H1 (cell line): ENCODE data around the gene NAIF1. TPM values are rescaled to one million over a fixed set of nuclear protein-coding genes. Genes with fewer than 3 reads are reported as not detected.

Source experiments
- CBX5 ChIP-seq: fragments of 300-800, 300-1000 bp; sonication (generic); IDR thresholded peaks from 2 replicates; pipeline ENCODE4 v1.7.1; 2016; ENCODE audit warnings: antibody characterized with exemption, low read length, low read depth
- EZH2 ChIP-seq: fragments of 200-600 bp; sonication (generic); IDR thresholded peaks from 2 replicates; pipeline ENCODE4 v1.7.1; 2012; ENCODE audit warnings: low read depth, mild to moderate bottlenecking, moderate library complexity, low read length, inconsistent platforms; ENCODE audit not compliant: severe bottlenecking
- GABPA ChIP-seq: IDR thresholded peaks from 2 replicates; pipeline ENCODE4 v1.6.1; 2011; ENCODE audit warnings: mild to moderate bottlenecking, low read length, moderate library complexity, borderline replicate concordance; ENCODE audit not compliant: insufficient read depth
- HDAC2 ChIP-seq, 2 experiments: fragments of 300-600 bp in 1 of 2; sonication (generic) in 1 of 2; IDR thresholded peaks; 2 replicates each; pipeline ENCODE4 v1.6.1; 2011 to 2012; ENCODE audit warnings: low read depth in 2 of 2, low read length in 2 of 2, mild to moderate bottlenecking in 2 of 2, moderate library complexity in 2 of 2, borderline replicate concordance in 1 of 2, inconsistent platforms in 1 of 2
- MAFK ChIP-seq: IDR thresholded peaks from 2 replicates; pipeline ENCODE4 v1.6.1; 2012; ENCODE audit warnings: low read depth, mild to moderate bottlenecking, improper control_type of control experiment, low read length
- NANOG ChIP-seq: IDR thresholded peaks from 2 replicates; pipeline ENCODE4 v1.6.1; 2011; ENCODE audit warnings: low read length, low read depth, mild to moderate bottlenecking, inconsistent platforms; ENCODE audit not compliant: insufficient read depth, poor library complexity, severe bottlenecking
- RNF2 ChIP-seq: fragments of 200-900, 300-1000 bp; sonication (generic); IDR thresholded peaks from 2 replicates; pipeline ENCODE4 v1.7.1; 2016; ENCODE audit warnings: borderline replicate concordance, low read depth, mild to moderate bottlenecking, antibody characterized with exemption, low read length; ENCODE audit not compliant: poor library complexity, severe bottlenecking; ENCODE audit errors: missing control alignments
- SP2 ChIP-seq: IDR thresholded peaks from 2 replicates; pipeline ENCODE4 v1.6.1; 2012; ENCODE audit warnings: mild to moderate bottlenecking, low read length, inconsistent platforms
- polyA plus RNA-seq, 7 experiments: library from polyadenylated mRNA; depleted of rRNA in 3 of 7; stranded (reverse) in 5 of 7; unstranded in 2 of 7; fragments of >200 nt in 5 of 7; fragments of 200-250 nt in 2 of 7; gene quantifications; 1 replicate in 5 of 7; 2 replicates in 1 of 7; 4 replicates in 1 of 7; pipeline versions ENCODE4 v1.2.1 to v1.2.3, GENCODE V29; 2011 to 2013; ENCODE audit warnings: missing spikeins in 2 of 7, mixed read lengths in 2 of 7
- total RNA-seq: library from RNA; stranded (reverse); fragmentation: NEBNext Ultra II Directional; extraction: Animal tissue kit (Norgen Biotek cat#: 25700); gene quantifications from 2 replicates; pipeline ENCODE4 v1.2.1, GENCODE V29; 2021
- TF ChIP-seq, protein P1 (sequence below): fragments of 300-600 bp; sonication (generic); IDR thresholded peaks from 2 replicates; pipeline ENCODE4 v1.7.1; 2012; ENCODE audit warnings: low read length, moderate library complexity, mild to moderate bottlenecking, inconsistent platforms; ENCODE audit not compliant: insufficient replicate concordance

NAIF1 gene
- total and polyA plus RNA-seq, 2 of the 8 experiments (the other 6 are each of a cell fraction or from before 2014, with no cell fraction given): 8.7 to 9.0 TPM

DNA sequence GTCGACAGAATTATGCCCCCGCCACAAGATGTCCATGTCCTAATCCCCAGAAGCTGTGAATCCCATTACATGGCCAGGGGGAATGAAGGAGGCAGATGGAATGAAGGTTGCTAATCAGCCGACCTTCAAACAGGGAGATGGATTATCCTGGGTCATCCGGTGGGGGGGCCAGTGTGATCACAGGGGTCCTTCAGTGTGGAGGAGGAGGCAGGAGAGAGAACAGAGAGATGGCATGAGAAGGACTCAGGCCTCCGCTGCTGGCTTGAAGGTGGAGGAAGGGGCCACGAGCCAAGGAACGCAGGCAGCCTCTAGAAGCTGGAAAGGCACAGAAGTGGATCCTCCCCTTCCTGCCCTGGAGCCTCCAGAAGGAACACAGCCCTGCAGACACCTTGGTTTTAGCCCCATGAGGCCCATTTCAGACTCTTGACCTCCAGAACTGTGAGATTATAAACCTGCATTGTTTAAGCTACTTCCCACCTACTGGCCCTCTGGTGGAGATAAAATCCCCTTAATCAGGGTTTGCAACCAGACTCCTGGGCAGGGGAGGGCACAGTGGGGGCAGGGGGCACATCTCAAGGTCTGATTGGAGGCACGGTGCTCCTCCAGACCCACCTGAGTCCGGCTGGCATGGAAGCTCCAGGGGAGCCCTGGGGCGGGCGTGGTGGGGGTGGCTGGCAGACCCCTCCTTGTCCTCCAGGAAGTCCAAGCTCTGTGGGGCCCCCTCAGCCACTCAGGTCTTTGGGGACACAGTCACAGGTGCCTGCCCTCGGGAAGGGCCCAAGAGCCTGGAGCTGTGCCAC is 46.6 kb upstream of the NAIF1 start (continued):
- TF ChIP-seq, protein P1, sequence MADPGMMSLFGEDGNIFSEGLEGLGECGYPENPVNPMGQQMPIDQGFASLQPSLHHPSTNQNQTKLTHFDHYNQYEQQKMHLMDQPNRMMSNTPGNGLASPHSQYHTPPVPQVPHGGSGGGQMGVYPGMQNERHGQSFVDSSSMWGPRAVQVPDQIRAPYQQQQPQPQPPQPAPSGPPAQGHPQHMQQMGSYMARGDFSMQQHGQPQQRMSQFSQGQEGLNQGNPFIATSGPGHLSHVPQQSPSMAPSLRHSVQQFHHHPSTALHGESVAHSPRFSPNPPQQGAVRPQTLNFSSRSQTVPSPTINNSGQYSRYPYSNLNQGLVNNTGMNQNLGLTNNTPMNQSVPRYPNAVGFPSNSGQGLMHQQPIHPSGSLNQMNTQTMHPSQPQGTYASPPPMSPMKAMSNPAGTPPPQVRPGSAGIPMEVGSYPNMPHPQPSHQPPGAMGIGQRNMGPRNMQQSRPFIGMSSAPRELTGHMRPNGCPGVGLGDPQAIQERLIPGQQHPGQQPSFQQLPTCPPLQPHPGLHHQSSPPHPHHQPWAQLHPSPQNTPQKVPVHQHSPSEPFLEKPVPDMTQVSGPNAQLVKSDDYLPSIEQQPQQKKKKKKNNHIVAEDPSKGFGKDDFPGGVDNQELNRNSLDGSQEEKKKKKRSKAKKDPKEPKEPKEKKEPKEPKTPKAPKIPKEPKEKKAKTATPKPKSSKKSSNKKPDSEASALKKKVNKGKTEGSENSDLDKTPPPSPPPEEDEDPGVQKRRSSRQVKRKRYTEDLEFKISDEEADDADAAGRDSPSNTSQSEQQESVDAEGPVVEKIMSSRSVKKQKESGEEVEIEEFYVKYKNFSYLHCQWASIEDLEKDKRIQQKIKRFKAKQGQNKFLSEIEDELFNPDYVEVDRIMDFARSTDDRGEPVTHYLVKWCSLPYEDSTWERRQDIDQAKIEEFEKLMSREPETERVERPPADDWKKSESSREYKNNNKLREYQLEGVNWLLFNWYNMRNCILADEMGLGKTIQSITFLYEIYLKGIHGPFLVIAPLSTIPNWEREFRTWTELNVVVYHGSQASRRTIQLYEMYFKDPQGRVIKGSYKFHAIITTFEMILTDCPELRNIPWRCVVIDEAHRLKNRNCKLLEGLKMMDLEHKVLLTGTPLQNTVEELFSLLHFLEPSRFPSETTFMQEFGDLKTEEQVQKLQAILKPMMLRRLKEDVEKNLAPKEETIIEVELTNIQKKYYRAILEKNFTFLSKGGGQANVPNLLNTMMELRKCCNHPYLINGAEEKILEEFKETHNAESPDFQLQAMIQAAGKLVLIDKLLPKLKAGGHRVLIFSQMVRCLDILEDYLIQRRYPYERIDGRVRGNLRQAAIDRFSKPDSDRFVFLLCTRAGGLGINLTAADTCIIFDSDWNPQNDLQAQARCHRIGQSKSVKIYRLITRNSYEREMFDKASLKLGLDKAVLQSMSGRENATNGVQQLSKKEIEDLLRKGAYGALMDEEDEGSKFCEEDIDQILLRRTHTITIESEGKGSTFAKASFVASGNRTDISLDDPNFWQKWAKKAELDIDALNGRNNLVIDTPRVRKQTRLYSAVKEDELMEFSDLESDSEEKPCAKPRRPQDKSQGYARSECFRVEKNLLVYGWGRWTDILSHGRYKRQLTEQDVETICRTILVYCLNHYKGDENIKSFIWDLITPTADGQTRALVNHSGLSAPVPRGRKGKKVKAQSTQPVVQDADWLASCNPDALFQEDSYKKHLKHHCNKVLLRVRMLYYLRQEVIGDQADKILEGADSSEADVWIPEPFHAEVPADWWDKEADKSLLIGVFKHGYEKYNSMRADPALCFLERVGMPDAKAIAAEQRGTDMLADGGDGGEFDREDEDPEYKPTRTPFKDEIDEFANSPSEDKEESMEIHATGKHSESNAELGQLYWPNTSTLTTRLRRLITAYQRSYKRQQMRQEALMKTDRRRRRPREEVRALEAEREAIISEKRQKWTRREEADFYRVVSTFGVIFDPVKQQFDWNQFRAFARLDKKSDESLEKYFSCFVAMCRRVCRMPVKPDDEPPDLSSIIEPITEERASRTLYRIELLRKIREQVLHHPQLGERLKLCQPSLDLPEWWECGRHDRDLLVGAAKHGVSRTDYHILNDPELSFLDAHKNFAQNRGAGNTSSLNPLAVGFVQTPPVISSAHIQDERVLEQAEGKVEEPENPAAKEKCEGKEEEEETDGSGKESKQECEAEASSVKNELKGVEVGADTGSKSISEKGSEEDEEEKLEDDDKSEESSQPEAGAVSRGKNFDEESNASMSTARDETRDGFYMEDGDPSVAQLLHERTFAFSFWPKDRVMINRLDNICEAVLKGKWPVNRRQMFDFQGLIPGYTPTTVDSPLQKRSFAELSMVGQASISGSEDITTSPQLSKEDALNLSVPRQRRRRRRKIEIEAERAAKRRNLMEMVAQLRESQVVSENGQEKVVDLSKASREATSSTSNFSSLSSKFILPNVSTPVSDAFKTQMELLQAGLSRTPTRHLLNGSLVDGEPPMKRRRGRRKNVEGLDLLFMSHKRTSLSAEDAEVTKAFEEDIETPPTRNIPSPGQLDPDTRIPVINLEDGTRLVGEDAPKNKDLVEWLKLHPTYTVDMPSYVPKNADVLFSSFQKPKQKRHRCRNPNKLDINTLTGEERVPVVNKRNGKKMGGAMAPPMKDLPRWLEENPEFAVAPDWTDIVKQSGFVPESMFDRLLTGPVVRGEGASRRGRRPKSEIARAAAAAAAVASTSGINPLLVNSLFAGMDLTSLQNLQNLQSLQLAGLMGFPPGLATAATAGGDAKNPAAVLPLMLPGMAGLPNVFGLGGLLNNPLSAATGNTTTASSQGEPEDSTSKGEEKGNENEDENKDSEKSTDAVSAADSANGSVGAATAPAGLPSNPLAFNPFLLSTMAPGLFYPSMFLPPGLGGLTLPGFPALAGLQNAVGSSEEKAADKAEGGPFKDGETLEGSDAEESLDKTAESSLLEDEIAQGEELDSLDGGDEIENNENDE: no peak
- TF ChIP-seq HDAC2 (IDR thresholded peaks at IDR 0.05; ENCODE audit: borderline replicate concordance in 1 of 2, low read depth in 2 of 2, low read length in 2 of 2) (no peak), MAFK (no peak), GABPA (no peak), NANOG (no peak), RNF2 (no peak), SP2 (no peak), CBX5 (no peak), EZH2 (no peak)
